Neuronal stem cell (in vitro differentiated cells): Measurements from ENCODE around the gene NCEH1.
"Not testable (repeated sequence)": the region's sequence is repeated elsewhere in the genome, so short reads cannot be mapped to it uniquely, and the experiment has no call there.

Experiments used
- DNase-seq: peaks from one replicate; pipeline ENCODE4 v3.0.0-alpha.2; 2013; ENCODE audit warnings: low spot score
- H2AFZ ChIP-seq: one replicate; pipeline ENCODE4 v1.6.1; 2013; ENCODE audit warnings: mild to moderate bottlenecking, low read length, inconsistent platforms
- H2AK5ac ChIP-seq: 2 replicates; pipeline ENCODE4 v1.6.1; 2013; ENCODE audit warnings: low read depth, mild to moderate bottlenecking, inconsistent platforms, low read length, moderate library complexity, mixed read lengths
- H2BK120ac ChIP-seq: 2 replicates; pipeline ENCODE4 v1.6.1; 2013; ENCODE audit warnings: low read depth, mild to moderate bottlenecking, inconsistent platforms, low read length, moderate library complexity, mixed read lengths
- H2BK12ac ChIP-seq: one replicate; pipeline ENCODE4 v1.6.1; 2013; ENCODE audit warnings: low read length, inconsistent platforms
- H2BK15ac ChIP-seq: 2 replicates; pipeline ENCODE4 v1.6.1; 2013; ENCODE audit warnings: mild to moderate bottlenecking, low read length, inconsistent platforms, mixed read lengths
- H2BK5ac ChIP-seq: one replicate; pipeline ENCODE4 v1.6.1; 2013; ENCODE audit warnings: inconsistent platforms, mild to moderate bottlenecking, low read length, moderate library complexity
- H3K14ac ChIP-seq: one replicate; pipeline ENCODE4 v1.6.1; 2013; ENCODE audit warnings: low read length, inconsistent platforms
- H3K18ac ChIP-seq: 2 replicates; pipeline ENCODE4 v1.6.1; 2013; ENCODE audit warnings: low read length, inconsistent platforms
- H3K23ac ChIP-seq: 2 replicates; pipeline ENCODE4 v1.6.1; 2013; ENCODE audit warnings: low read depth, mild to moderate bottlenecking, mixed read lengths, low read length, inconsistent platforms; ENCODE audit not compliant: poor library complexity
- H3K27ac ChIP-seq: replicated peaks from 3 replicates; pipeline ENCODE4 v1.5.1; 2013; ENCODE audit warnings: low read length, inconsistent platforms
- H3K27me3 ChIP-seq, 3 experiments: 2 replicates each; pipeline ENCODE4 v1.6.1; 2013; ENCODE audit warnings: low read length in 3 of 3, mild to moderate bottlenecking in 2 of 3, inconsistent platforms in 1 of 3, low read depth in 1 of 3, mixed read lengths in 1 of 3, moderate library complexity in 1 of 3; ENCODE audit not compliant: control insufficient read depth in 3 of 3, insufficient read depth in 3 of 3
- H3K36me3 ChIP-seq, 2 donors: replicated peaks in 1 of 2; 2 replicates each; pipeline ENCODE4 v1.6.1; 2013; ENCODE audit warnings: low read length in 2 of 2; ENCODE audit not compliant: control insufficient read depth in 2 of 2, insufficient read depth in 2 of 2
- H3K4ac ChIP-seq: 2 replicates; pipeline ENCODE4 v1.6.1; 2013; ENCODE audit warnings: inconsistent platforms, mild to moderate bottlenecking, low read length, moderate library complexity
- H3K4me1 ChIP-seq, 2 donors: 1 replicate in 1 of 2; 2 replicates in 1 of 2; pipeline ENCODE4 v1.6.1; 2013; ENCODE audit warnings: low read length in 2 of 2, low read depth in 1 of 2; ENCODE audit not compliant: control insufficient read depth in 2 of 2, insufficient read depth in 1 of 2
- H3K4me2 ChIP-seq: one replicate; pipeline ENCODE4 v1.6.1; 2013; ENCODE audit warnings: mild to moderate bottlenecking, low read length, inconsistent platforms; ENCODE audit not compliant: insufficient read depth, poor library complexity, severe bottlenecking
- H3K4me3 ChIP-seq, 2 donors: 2 replicates each; pipeline ENCODE4 v1.5.1; 2013; ENCODE audit warnings: low read length in 2 of 2, mild to moderate bottlenecking in 2 of 2, inconsistent platforms in 1 of 2, moderate library complexity in 1 of 2
- H3K79me1 ChIP-seq: one replicate; pipeline ENCODE4 v1.6.1; 2013; ENCODE audit warnings: low read depth, mild to moderate bottlenecking, inconsistent platforms, low read length, moderate library complexity
- H3K9ac ChIP-seq: one replicate; pipeline ENCODE4 v1.6.1; 2013; ENCODE audit warnings: mild to moderate bottlenecking, low read depth, low read length, inconsistent platforms; ENCODE audit not compliant: poor library complexity
- H3K9me3 ChIP-seq, 2 donors: replicated peaks in 1 of 2; 2 replicates each; pipeline versions ENCODE3 to v1.6.1; 2013; ENCODE audit warnings: low read length in 2 of 2, mild to moderate bottlenecking in 2 of 2, inconsistent platforms in 1 of 2, low read depth in 1 of 2, mixed read lengths in 1 of 2, moderate library complexity in 1 of 2; ENCODE audit not compliant: control insufficient read depth in 2 of 2, insufficient read depth in 1 of 2
- H4K8ac ChIP-seq: one replicate; pipeline ENCODE4 v1.6.1; 2013; ENCODE audit warnings: low read depth, mild to moderate bottlenecking, inconsistent platforms, low read length, moderate library complexity
- H4K91ac ChIP-seq: one replicate; pipeline ENCODE4 v1.6.1; 2013; ENCODE audit warnings: low read length, low read depth, mild to moderate bottlenecking, inconsistent platforms; ENCODE audit not compliant: poor library complexity
- WGBS, 2 donors: extraction: QIAGEN DNeasy Blood & Tissue Kit; methylation state at CpG; one replicate each; pipeline ENCODE4 v1.1.7; 2013; ENCODE audit warnings: missing lambda C conversion rate in 2 of 2, mixed read lengths in 1 of 2; ENCODE audit not compliant: insufficient read length in 2 of 2, insufficient replicate concordance in 1 of 2; ENCODE audit errors: extremely low coverage in 2 of 2; 5-methylcytosine and 5-hydroxymethylcytosine counted together

The NCEH1 gene

GRCh38 chr3:172707030-172707429, 3.8 kb downstream of the NCEH1 start:
- H3K4me3 ChIP-seq: no peak overlapping the region
- no peak overlapping the region for H3K18ac ChIP-seq
- H3K4ac ChIP-seq: no peak overlapping the region
- no peaks in the 10 kb centered on the region for H3K27me3 ChIP-seq
- no peak overlapping the region for H2BK15ac ChIP-seq
- H3K4me1 ChIP-seq: peaks cover 3% of the 10 kb centered on the region in 2 donors
- no peak overlapping the region for H3K4me2 ChIP-seq
- H2BK5ac ChIP-seq: no peak overlapping the region
- no peaks in the 10 kb centered on the region for H3K36me3 ChIP-seq
- WGBS, 2 donors: no CpG with 5 or more reads among the region's 2 CpGs
- no peak overlapping the region for H4K8ac ChIP-seq
- no peak overlapping the region for H3K27ac ChIP-seq
- no peak overlapping the region for H3K14ac ChIP-seq
- H3K23ac ChIP-seq: no peak overlapping the region
- H3K79me1 ChIP-seq: no peaks in the 10 kb centered on the region
- no peak for DNase-seq
- no peak overlapping the region for H3K9ac ChIP-seq
- H3K9me3 ChIP-seq: no peaks in the 10 kb centered on the region
- H2AK5ac ChIP-seq: no peak overlapping the region
- H2BK120ac ChIP-seq: no peak overlapping the region
- H2BK12ac ChIP-seq: no peak overlapping the region
- H2AFZ ChIP-seq: no peak overlapping the region
- no peak overlapping the region for H4K91ac ChIP-seq

GRCh38 chr3:172705170-172705569, 5.7 kb downstream of the NCEH1 start:
- Histone ChIP-seq H3K4me3 (no peak overlapping the region), H2BK5ac (no peak overlapping the region), H2BK12ac (no peak overlapping the region), H2AFZ (no peak overlapping the region), H3K4ac (no peak overlapping the region), H2AK5ac (no peak overlapping the region), H3K27ac (no peak overlapping the region), H3K36me3 (no peaks in the 10 kb centered on the region), H4K91ac (no peak overlapping the region), H2BK15ac (no peak overlapping the region), H3K9ac (no peak overlapping the region), H3K27me3 (no peaks in the 10 kb centered on the region), H4K8ac (no peak overlapping the region), H3K4me1 (peaks cover 3 to 5% of the 10 kb centered on the region in 2 donors), H3K14ac (no peak overlapping the region), H3K4me2 (no peak overlapping the region), H3K79me1 (peaks cover 2% of the 10 kb centered on the region), H3K23ac (no peak overlapping the region), H3K18ac (no peak overlapping the region), H3K9me3 (no peaks in the 10 kb centered on the region), H2BK120ac (no peak overlapping the region)
- WGBS, 2 donors: no CpG with 5 or more reads among the region's 4 CpGs
- DNase-seq: no peak

- Histone ChIP-seq H3K14ac (no peak overlapping the region), H3K79me1 (peaks cover 2% of the 10 kb centered on the region), H2AFZ (no peak overlapping the region), H3K4ac (no peak overlapping the region), H2BK15ac (no peak overlapping the region), H4K8ac (no peak overlapping the region), H2BK120ac (no peak overlapping the region), H2BK12ac (no peak overlapping the region), H4K91ac (no peak overlapping the region), H3K18ac (no peak overlapping the region), H2BK5ac (no peak overlapping the region), H3K23ac (no peak overlapping the region), H3K4me3 (no peak overlapping the region), H3K27me3 (no peaks in the 10 kb centered on the region), H3K4me2 (no peak overlapping the region), H3K27ac (no peak overlapping the region), H3K36me3 (no peaks in the 10 kb centered on the region), H2AK5ac (no peak overlapping the region), H3K9ac (no peak overlapping the region), H3K9me3 (no peaks in the 10 kb centered on the region), H3K4me1 (peaks cover 0 to 2% of the 10 kb centered on the region in 2 donors)
- WGBS, 2 donors: no CpG with 5 or more reads among the region's 1 CpG
- DNase-seq: no peak
Measured at GRCh38 chr3:172704001-172704400, 6.9 kb downstream of the NCEH1 start.

GRCh38 chr3:172702731-172703130, 8.1 kb downstream of the NCEH1 start:
- not testable (repeated sequence) for H3K9ac ChIP-seq, DNase-seq, H3K4me3 ChIP-seq, H3K4me1 ChIP-seq, H3K4ac ChIP-seq, H3K18ac ChIP-seq, H3K79me1 ChIP-seq, H4K8ac ChIP-seq, H3K9me3 ChIP-seq, H2BK120ac ChIP-seq, H3K4me2 ChIP-seq, H2BK15ac ChIP-seq, H2AK5ac ChIP-seq, H3K23ac ChIP-seq, H3K36me3 ChIP-seq, H3K27me3 ChIP-seq, H2AFZ ChIP-seq, H3K14ac ChIP-seq, H4K91ac ChIP-seq, H2BK5ac ChIP-seq, H2BK12ac ChIP-seq, H3K27ac ChIP-seq
- WGBS, 2 donors: no CpG with 5 or more reads among the region's 3 CpGs
